Superior temporal gyrus (tissue), 1 donor: Measurements from ENCODE around the gene SMIM23.

ENCODE experiments used
- DNase-seq: peaks from one replicate; pipeline ENCODE4 v3.0.0-alpha.2; 2016; ENCODE audit errors: extremely low spot score

The SMIM23 gene

DNA sequence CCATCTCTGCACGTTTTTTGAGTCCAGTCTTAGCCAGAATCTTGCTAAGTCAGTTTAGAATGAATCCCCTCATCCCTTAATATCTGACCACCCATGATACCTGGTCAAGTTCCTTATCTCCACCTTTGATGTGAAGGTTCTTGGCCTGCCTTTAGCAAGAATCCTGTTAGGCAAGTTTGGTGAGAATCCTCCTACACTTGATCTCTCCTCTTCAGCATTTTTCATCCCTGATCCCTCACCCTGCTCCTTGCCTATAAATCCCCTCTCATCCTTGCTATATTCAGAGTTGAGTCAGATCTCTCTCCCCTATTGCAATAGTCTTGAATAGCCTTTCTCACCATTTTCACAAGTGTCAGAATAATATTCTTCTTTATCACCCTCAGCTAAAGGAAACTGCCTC, 31.0 kb downstream of the SMIM23 start:
- DNase-seq, result no peak

DNA sequence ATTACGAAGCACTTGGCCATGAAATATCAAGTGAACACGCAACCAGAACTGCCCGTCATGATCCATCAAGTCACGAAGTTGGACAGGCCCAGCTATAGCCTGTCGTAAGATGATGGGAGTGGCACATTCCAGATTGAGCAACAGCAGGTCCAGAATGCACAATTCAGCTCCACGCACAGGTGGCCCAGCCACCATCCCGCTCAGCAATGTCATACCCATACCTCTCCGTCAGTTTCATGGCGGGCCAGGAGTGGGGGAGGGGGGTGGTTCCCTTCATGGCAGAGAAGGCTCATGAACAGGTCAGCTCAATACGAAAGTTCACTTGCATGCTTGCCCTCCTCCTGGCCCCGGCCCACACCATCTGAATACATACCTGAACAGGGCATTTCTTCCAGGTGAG, 34.9 kb downstream of the SMIM23 start:
- no peak for DNase-seq

GRCh38 chr5:171821286-171821685, 35.7 kb downstream of the SMIM23 start:
- DNase-seq, result no peak

DNA sequence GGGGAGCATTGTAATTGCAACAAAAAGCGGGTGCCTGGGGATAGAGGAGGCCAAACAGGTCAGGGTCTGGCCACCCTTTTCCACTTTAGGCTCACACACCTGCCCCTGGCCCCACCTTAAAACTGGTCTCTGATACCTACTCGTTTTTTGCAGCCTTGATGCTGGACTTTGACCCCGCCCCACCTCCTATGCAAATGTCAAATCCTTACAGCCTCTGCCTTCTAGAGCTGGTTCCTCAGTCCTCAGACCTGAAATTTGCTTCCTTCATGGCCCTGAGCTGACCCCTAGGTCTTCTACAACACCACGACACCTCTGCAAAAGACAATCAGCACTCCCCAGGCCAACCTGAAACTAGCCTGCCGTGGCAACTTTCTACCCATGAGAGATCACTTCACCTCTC, 37.7 kb downstream of the SMIM23 start:
- DNase-seq, result no peak

GRCh38 chr5:171825051-171825450, 39.4 kb downstream of the SMIM23 start:
- DNase-seq, result no peak

GRCh38 chr5:171826132-171826531, 40.5 kb downstream of the SMIM23 start:
- DNase-seq, result no peak

DNA sequence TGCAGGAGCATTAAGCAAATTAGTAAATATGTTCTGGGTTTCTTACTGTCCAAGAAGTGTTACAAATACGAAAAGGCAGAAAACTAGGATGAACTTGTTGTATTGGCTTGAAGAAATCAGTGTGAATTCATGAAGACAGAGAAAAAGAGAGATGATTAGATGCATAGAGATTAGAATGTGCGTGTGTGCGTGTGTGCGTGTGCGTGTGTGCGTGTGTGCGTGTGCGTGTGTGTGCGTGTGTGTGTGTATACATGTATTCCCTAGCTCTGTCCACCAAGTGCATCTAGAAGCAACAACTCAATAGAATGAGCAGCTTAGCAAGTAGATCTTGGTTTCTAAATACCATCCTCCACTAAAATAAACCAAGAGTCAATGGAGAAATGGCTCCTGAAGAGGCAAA, 41.5 kb downstream of the SMIM23 start:
- DNase-seq, result no peak

- no peak for DNase-seq
Observed at GRCh38 chr5:171830686-171831085, 45.1 kb downstream of the SMIM23 start.

- no peak for DNase-seq
Observed at GRCh38 chr5:171832775-171833174, 47.2 kb downstream of the SMIM23 start.

DNA sequence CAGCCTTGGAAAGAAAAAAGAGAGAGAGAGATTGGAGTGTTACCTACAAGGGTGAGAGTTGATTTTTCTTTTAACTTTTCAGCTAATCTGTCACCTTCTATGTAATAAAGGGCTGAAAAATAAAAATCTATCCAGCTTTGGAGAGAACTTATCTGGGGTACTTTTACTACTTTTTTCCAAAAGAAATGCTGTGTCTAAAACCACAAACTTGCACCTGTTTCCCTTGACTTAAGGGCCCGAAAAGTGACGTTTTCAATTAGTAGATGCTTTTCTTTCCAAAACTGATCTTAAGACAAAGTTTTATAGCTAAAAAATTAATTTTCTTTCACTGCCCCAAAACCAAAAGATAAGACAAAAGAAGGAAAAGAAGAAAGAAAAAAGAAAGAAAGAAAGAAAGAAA, 48.8 kb downstream of the SMIM23 start:
- DNase-seq, result no peak

GRCh38 chr5:171835066-171835465, 49.4 kb downstream of the SMIM23 start:
- DNase-seq, result no peak

DNA sequence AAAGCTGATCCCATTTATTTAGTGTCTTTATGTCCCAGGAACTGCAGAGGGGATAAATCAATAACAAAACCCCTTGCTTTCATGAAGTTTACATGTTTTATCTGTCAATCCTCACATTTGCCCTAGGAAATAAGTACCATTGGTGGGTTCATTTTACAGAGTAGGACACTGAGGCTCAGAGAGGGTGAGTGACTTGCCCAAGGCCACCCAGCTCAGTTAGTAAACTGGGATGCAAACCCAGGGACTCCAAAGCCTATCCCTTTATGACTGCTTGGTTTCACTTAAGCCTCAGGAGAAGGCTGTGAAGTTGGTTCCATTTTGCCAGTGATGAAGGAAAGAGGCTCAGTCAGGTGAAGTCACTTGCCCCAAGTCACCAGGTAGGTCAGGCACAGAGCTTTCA, 51.9 kb downstream of the SMIM23 start:
- DNase-seq, result no peak

- no peak for DNase-seq
Observed at GRCh38 chr5:171838066-171838465, 52.4 kb downstream of the SMIM23 start.

- DNase-seq, result no peak
Observed at GRCh38 chr5:171839112-171839511, 53.5 kb downstream of the SMIM23 start.

DNA sequence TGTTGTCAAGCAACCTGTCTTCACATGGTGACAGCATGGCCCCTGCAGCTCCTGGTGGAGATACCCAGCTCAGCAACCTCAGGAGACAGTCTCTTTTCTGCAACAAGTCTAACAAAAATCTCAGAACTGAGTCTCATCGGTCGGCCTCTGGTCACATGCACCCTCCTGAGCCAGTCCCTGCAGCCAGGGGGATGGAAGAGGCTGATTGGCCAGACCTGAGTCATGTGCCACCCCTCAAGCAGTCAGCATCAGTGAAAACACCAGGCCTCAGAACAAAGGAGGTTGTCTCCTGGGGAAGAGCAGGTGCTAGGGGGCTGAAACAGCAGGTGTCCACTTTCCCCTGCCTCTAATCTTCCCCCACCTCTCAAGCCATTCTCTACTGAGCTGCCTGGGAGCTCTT, 54.4 kb downstream of the SMIM23 start:
- DNase-seq, result no peak
